ENCODE results near the gene KLHL9.

GRCh38 chr9:21326526-21327139 lies 8.6 kb downstream of the KLHL9 start:
- TF ChIP-seq HNF4G (IDR thresholded peaks at IDR 0.05; ENCODE audit: borderline replicate concordance, low read depth, low read length) (no peak), HNF4G (CRISPR knock-in tag; IDR thresholded peaks at IDR 0.05; ENCODE audit: borderline replicate concordance, low read depth) (no peak), YY1 (IDR thresholded peaks at IDR 0.05; ENCODE audit: insufficient read depth, insufficient replicate concordance, low read depth, low read length) (no peak)

All from HepG2 (cell line).